HUES64 (cell line): ENCODE results near the gene KIF17.

Experiments used
- H3K27ac ChIP-seq: 2 replicates; pipeline ENCODE4 v1.7.0; 2013; ENCODE audit warnings: low read depth, low read length, inconsistent platforms
- H3K27me3 ChIP-seq: 2 replicates; pipeline ENCODE4 v1.6.1; 2013; ENCODE audit warnings: mild to moderate bottlenecking, low read length; ENCODE audit not compliant: insufficient read depth
- H3K36me3 ChIP-seq: 2 replicates; pipeline ENCODE4 v1.6.1; 2013; ENCODE audit warnings: mild to moderate bottlenecking, low read length; ENCODE audit not compliant: insufficient read depth
- H3K4me1 ChIP-seq: 2 replicates; pipeline ENCODE4 v1.6.1; 2013; ENCODE audit warnings: mild to moderate bottlenecking, low read length, moderate library complexity; ENCODE audit not compliant: insufficient read depth
- H3K4me3 ChIP-seq: 2 replicates; pipeline ENCODE4 v1.5.1; 2013; ENCODE audit warnings: mild to moderate bottlenecking, low read length, moderate library complexity
- H3K9ac ChIP-seq: 2 replicates; pipeline ENCODE4 v1.6.1; 2013; ENCODE audit warnings: mild to moderate bottlenecking, low read depth, low read length
- H3K9me3 ChIP-seq: 2 replicates; pipeline ENCODE4 v1.6.1; 2013; ENCODE audit warnings: low read depth, low read length; ENCODE audit not compliant: insufficient read depth
- WGBS: fragments of 150-250, 120-280 bp; methylation state at CpG from one replicate; pipeline ENCODE4 v1.1.7; 2013; ENCODE audit warnings: missing lambda C conversion rate; 5-methylcytosine and 5-hydroxymethylcytosine counted together

The KIF17 gene

GRCh38 chr1:20696397-20697333 lies 21.1 kb downstream of the KIF17 start:
- Histone ChIP-seq H3K4me3 (peak overlapping the region; percentile 64), H3K27me3 (no peaks in the 10 kb centered on the region), H3K36me3 (no peaks in the 10 kb centered on the region), H3K27ac (peak overlapping the region; percentile 80), H3K9me3 (no peaks in the 10 kb centered on the region), H3K9ac (peak overlapping the region; percentile 70), H3K4me1 (0 out of 2 replicates have a peak, but pooled peaks cover 3% of the 10 kb centered on the region)
- 2% methylated on average over 46 of the region's 46 CpGs for WGBS

- Histone ChIP-seq H3K36me3 (no peaks in the 10 kb centered on the region), H3K4me3 (no peak overlapping the region), H3K27me3 (no peaks in the 10 kb centered on the region), H3K4me1 (0 out of 2 replicates have a peak, but pooled peaks cover 3% of the 10 kb centered on the region), H3K9ac (no peak overlapping the region), H3K27ac (no peak overlapping the region), H3K9me3 (no peaks in the 10 kb centered on the region)
- 88% methylated on average over 10 of the region's 10 CpGs for WGBS
These were observed 22.3 kb downstream of the KIF17 start for GRCh38 chr1:20695515-20695914.

GRCh38 chr1:20693623-20694022 lies 24.2 kb downstream of the KIF17 start:
- Histone ChIP-seq H3K36me3 (peaks cover 8% of the 10 kb centered on the region), H3K4me3 (no peak overlapping the region), H3K9me3 (no peaks in the 10 kb centered on the region), H3K27me3 (no peaks in the 10 kb centered on the region), H3K9ac (no peak overlapping the region), H3K4me1 (0 out of 2 replicates have a peak, but pooled peaks cover 3% of the 10 kb centered on the region), H3K27ac (no peak overlapping the region)
- WGBS, result 96% methylated on average over 1 of the region's 2 CpGs

- H3K4me1 ChIP-seq, result no peaks in the 10 kb centered on the region
- 91% methylated on average over 1 of the region's 1 CpG for WGBS
- no peak overlapping the region for H3K27ac ChIP-seq
- H3K9ac ChIP-seq, result no peak overlapping the region
- H3K36me3 ChIP-seq, result peaks cover 15% of the 10 kb centered on the region
- H3K4me3 ChIP-seq, result no peak overlapping the region
- no peaks in the 10 kb centered on the region for H3K27me3 ChIP-seq
- no peaks in the 10 kb centered on the region for H3K9me3 ChIP-seq
These were observed 25.9 kb downstream of the KIF17 start for GRCh38 chr1:20691872-20692271.

- Histone ChIP-seq H3K9ac (no peak overlapping the region), H3K4me1 (no peaks in the 10 kb centered on the region), H3K9me3 (no peaks in the 10 kb centered on the region), H3K36me3 (peaks cover 16% of the 10 kb centered on the region), H3K27ac (no peak overlapping the region), H3K4me3 (no peak overlapping the region), H3K27me3 (no peaks in the 10 kb centered on the region)
- 92% methylated on average over 3 of the region's 3 CpGs for WGBS
These were observed 28.2 kb downstream of the KIF17 start for GRCh38 chr1:20689645-20690056.

- Histone ChIP-seq H3K9ac (no peak overlapping the region), H3K27me3 (no peaks in the 10 kb centered on the region), H3K4me3 (no peak overlapping the region), H3K4me1 (no peaks in the 10 kb centered on the region), H3K27ac (no peak overlapping the region), H3K9me3 (no peaks in the 10 kb centered on the region), H3K36me3 (peaks cover 19% of the 10 kb centered on the region)
- WGBS, result 93% methylated on average over 26 of the region's 26 CpGs
These were observed 30.7 kb downstream of the KIF17 start for GRCh38 chr1:20686883-20687725.

- peaks cover 27% of the 10 kb centered on the region for H3K36me3 ChIP-seq
- 88% methylated on average over 11 of the region's 12 CpGs for WGBS
- H3K27ac ChIP-seq, result no peak overlapping the region
- H3K4me3 ChIP-seq, result no peak overlapping the region
- no peak overlapping the region for H3K9ac ChIP-seq
- H3K9me3 ChIP-seq, result no peaks in the 10 kb centered on the region
- no peaks in the 10 kb centered on the region for H3K27me3 ChIP-seq
- H3K4me1 ChIP-seq, result no peaks in the 10 kb centered on the region
These were observed 32.1 kb downstream of the KIF17 start for GRCh38 chr1:20685741-20686140.

- H3K4me1 ChIP-seq, result no peaks in the 10 kb centered on the region
- no peak overlapping the region for H3K27ac ChIP-seq
- H3K27me3 ChIP-seq, result no peaks in the 10 kb centered on the region
- 91% methylated on average over 20 of the region's 21 CpGs for WGBS
- H3K9ac ChIP-seq, result no peak overlapping the region
- H3K36me3 ChIP-seq, result peaks cover 27% of the 10 kb centered on the region
- H3K4me3 ChIP-seq, result no peak overlapping the region
- H3K9me3 ChIP-seq, result no peaks in the 10 kb centered on the region
These were observed 32.6 kb downstream of the KIF17 start for GRCh38 chr1:20685099-20685662.

GRCh38 chr1:20684651-20685050 lies 33.2 kb downstream of the KIF17 start:
- Histone ChIP-seq H3K9me3 (no peaks in the 10 kb centered on the region), H3K36me3 (peaks cover 23% of the 10 kb centered on the region), H3K9ac (no peak overlapping the region), H3K4me3 (no peak overlapping the region), H3K27ac (no peak overlapping the region), H3K4me1 (no peaks in the 10 kb centered on the region), H3K27me3 (no peaks in the 10 kb centered on the region)
- whole genome bisulfite sequencing, result 94% methylated on average over 14 of the region's 14 CpGs

- H3K4me1 ChIP-seq, result no peaks in the 10 kb centered on the region
- H3K9me3 ChIP-seq, result no peaks in the 10 kb centered on the region
- WGBS, result 90% methylated on average over 13 of the region's 13 CpGs
- H3K9ac ChIP-seq, result no peak overlapping the region
- peaks cover 24% of the 10 kb centered on the region; the same call in 1 of the 2 replicates for H3K36me3 ChIP-seq
- H3K27me3 ChIP-seq, result no peaks in the 10 kb centered on the region
- H3K4me3 ChIP-seq, result no peak overlapping the region
- H3K27ac ChIP-seq, result no peak overlapping the region
These were observed 33.7 kb downstream of the KIF17 start for GRCh38 chr1:20684050-20684620.
